ENCODE measurements around the gene PPIL4.

The PPIL4 gene

DNA sequence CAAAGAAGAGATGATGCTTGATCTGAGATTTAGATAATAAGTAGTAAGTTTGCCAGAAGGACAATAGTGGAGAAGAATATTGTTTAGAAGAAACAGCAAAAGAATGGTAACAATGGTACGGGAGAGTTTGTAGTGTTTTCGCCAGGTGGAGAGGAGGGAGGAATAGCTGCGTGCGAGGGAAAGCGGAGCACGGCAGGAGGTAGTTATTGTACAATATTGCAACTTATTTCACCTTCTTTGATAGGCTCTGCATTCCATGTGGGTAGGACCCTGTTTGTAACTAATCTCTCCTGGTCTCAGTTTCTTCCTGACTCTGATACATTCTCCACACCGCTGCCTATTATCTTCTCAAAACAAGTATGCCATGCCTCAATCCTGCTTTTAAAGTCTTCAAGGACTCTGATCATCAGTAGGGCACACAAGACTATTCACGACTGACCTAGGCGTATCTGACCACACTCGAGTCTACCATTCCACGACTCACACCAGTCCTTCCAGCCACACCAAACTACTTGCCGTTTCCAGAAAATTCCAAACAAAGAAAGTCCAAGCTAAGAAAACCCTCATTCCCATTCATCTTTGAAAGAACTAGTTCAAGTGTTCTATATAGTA lies 1.1 kb downstream of the PPIL4 start:
- H3K27me3 Mint-ChIP-seq (ENCODE audit: low read depth), result peaks cover 1% of the 10 kb centered on the region

GRCh38 chr6:149541139-149541538 lies 4.7 kb downstream of the PPIL4 start:
- Mint-ChIP-seq H3K36me3 (ENCODE audit: low read depth) (peaks cover 34% of the 10 kb centered on the region), H3K9me3 (no peaks in the 10 kb centered on the region), H3K27ac (no peak overlapping the region), H3K4me3 (no peak overlapping the region), H3K4me1 (peaks cover 35% of the 10 kb centered on the region), H3K27me3 (ENCODE audit: low read depth) (no peaks in the 10 kb centered on the region)
- no peak for TF ChIP-seq CTCF (IDR thresholded peaks at IDR 0.05; ENCODE audit: unreplicated experiment in 3 of 3)

More for the DNA sequence above, 1.1 kb downstream of the PPIL4 start:
- Mint-ChIP-seq H3K4me3 (peak overlapping the region; percentile 95 to 99 (median 98)), H3K4me1 (peaks cover 40% of the 10 kb centered on the region), H3K27ac (peak overlapping the region; percentile 92 to 99 (median 98)), H3K9me3 (no peaks in the 10 kb centered on the region), H3K36me3 (ENCODE audit: low read depth) (peaks cover 9% of the 10 kb centered on the region)
- no peak for TF ChIP-seq CTCF (IDR thresholded peaks at IDR 0.05; ENCODE audit: unreplicated experiment in 3 of 3)

DNA sequence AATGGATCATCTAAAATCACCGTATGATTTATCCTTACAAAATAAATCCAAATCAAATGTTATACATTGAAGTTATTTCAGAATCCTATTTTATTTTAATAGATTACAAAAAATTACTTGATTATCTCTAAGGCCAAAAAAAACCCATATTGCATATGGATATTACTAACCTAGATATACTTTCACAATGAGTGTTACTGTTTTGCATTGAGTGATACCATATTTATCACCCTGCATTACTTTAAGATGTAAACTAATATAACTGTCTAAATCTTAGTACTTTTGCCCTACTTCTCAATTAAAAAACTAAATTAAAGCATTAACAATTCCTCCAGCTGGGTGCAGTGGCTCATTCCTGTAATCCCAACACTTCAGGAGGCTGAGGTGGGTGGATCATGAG lies 11.1 kb downstream of the PPIL4 start:
- H3K27me3 Mint-ChIP-seq (ENCODE audit: low read depth), result no peaks in the 10 kb centered on the region
- no peaks in the 10 kb centered on the region for H3K9me3 Mint-ChIP-seq
- H3K36me3 Mint-ChIP-seq (ENCODE audit: low read depth), result peaks cover 61% of the 10 kb centered on the region
- no peak overlapping the region for H3K27ac Mint-ChIP-seq
- TF ChIP-seq CTCF (IDR thresholded peaks at IDR 0.05; ENCODE audit: unreplicated experiment in 3 of 3), result no peak
- H3K4me3 Mint-ChIP-seq, result no peak overlapping the region
- no peaks in the 10 kb centered on the region for H3K4me1 Mint-ChIP-seq

DNA sequence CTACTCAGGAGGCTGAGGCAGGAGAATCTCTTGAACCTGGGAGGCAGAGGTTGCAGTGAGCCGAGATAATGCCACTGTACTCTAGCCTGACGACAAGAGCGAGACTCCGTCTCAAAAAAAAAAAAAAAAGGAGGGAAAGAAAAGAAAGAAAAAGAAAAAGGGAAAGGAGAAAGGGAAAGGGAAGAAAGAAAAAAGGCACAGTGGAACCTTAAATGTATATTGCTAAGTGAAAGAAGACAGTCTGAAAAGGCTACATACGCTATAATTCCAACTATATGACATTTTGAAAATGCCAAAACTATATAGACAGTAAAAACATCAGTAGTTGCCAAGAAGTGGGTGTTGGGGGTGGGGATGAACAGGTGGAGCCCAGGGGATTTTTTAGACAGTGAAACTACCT lies 16.2 kb downstream of the PPIL4 start:
- no peak overlapping the region for H3K4me3 Mint-ChIP-seq
- no peaks in the 10 kb centered on the region for H3K4me1 Mint-ChIP-seq
- TF ChIP-seq CTCF (IDR thresholded peaks at IDR 0.05; ENCODE audit: unreplicated experiment in 3 of 3), result no peak
- peaks cover 53% of the 10 kb centered on the region for H3K36me3 Mint-ChIP-seq (ENCODE audit: low read depth)
- no peaks in the 10 kb centered on the region for H3K9me3 Mint-ChIP-seq
- no peaks in the 10 kb centered on the region for H3K27me3 Mint-ChIP-seq (ENCODE audit: low read depth)
- no peak overlapping the region for H3K27ac Mint-ChIP-seq

DNA sequence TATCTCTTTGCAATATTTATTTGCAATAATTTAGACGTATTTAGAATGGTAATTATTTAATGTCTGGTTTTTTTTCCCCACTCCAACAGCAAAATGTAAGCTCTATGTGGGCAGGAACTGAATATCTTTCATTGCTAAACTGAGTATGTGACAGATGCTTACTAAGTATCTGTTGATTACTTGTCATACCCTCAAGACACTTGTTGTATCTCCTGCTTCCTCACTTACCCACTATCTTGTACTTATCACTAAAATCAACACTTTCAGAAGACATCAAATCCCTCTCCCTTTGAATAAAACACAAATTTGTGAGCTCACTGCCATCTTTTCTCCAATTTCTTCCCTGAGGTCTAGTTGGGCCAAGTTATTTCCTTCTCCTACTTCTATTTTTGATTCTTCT lies 30.3 kb downstream of the PPIL4 start:
- peaks cover 42% of the 10 kb centered on the region for H3K36me3 Mint-ChIP-seq (ENCODE audit: low read depth)
- no peaks in the 10 kb centered on the region for H3K9me3 Mint-ChIP-seq
- no peak for TF ChIP-seq CTCF (IDR thresholded peaks at IDR 0.05; ENCODE audit: unreplicated experiment in 3 of 3)
- no peak overlapping the region for H3K27ac Mint-ChIP-seq
- no peaks in the 10 kb centered on the region for H3K27me3 Mint-ChIP-seq (ENCODE audit: low read depth)
- no peak overlapping the region for H3K4me3 Mint-ChIP-seq
- no peaks in the 10 kb centered on the region for H3K4me1 Mint-ChIP-seq

GRCh38 chr6:149513915-149514314 lies 31.9 kb downstream of the PPIL4 start:
- H3K4me1 Mint-ChIP-seq, result no peaks in the 10 kb centered on the region
- H3K4me3 Mint-ChIP-seq, result no peak overlapping the region
- TF ChIP-seq CTCF (IDR thresholded peaks at IDR 0.05; ENCODE audit: unreplicated experiment in 3 of 3), result no peak
- no peak overlapping the region for H3K27ac Mint-ChIP-seq
- H3K36me3 Mint-ChIP-seq (ENCODE audit: low read depth), result peaks cover 49% of the 10 kb centered on the region
- H3K27me3 Mint-ChIP-seq (ENCODE audit: low read depth), result no peaks in the 10 kb centered on the region
- H3K9me3 Mint-ChIP-seq, result no peaks in the 10 kb centered on the region

Data from nephron (organoid).